GM12872 (cell line): ENCODE results near the gene GSDME.

Source experiments
- CTCF ChIP-seq: IDR thresholded peaks from 3 replicates; pipeline ENCODE4 v1.5.1; 2011; ENCODE audit warnings: low read depth, mild to moderate bottlenecking, low read length, moderate library complexity; ENCODE audit not compliant: insufficient read depth

The GSDME gene

GRCh38 chr7:24769851-24770250, 12.6 kb upstream of the GSDME start:
- no peak for TF ChIP-seq CTCF

GRCh38 chr7:24769014-24769830, 12.0 kb upstream of the GSDME start:
- TF ChIP-seq CTCF, result no peak

GRCh38 chr7:24767878-24768569, 10.8 kb upstream of the GSDME start:
- no peak for TF ChIP-seq CTCF

- TF ChIP-seq CTCF, result no peak
Observed at GRCh38 chr7:24764972-24765744, 7.9 kb upstream of the GSDME start.

- TF ChIP-seq CTCF, result no peak
Observed at GRCh38 chr7:24764011-24764410, 6.7 kb upstream of the GSDME start.

GRCh38 chr7:24763303-24763901, 6.1 kb upstream of the GSDME start:
- no peak for TF ChIP-seq CTCF

- TF ChIP-seq CTCF, result no peak
Observed at GRCh38 chr7:24762771-24763170, 5.5 kb upstream of the GSDME start.
